ENCODE measurements around the gene RNASEH1.
"Not testable (repeated sequence)": the region's sequence is repeated elsewhere in the genome, so short reads cannot be mapped to it uniquely, and the experiment has no call there.

RNASEH1 gene

DNA sequence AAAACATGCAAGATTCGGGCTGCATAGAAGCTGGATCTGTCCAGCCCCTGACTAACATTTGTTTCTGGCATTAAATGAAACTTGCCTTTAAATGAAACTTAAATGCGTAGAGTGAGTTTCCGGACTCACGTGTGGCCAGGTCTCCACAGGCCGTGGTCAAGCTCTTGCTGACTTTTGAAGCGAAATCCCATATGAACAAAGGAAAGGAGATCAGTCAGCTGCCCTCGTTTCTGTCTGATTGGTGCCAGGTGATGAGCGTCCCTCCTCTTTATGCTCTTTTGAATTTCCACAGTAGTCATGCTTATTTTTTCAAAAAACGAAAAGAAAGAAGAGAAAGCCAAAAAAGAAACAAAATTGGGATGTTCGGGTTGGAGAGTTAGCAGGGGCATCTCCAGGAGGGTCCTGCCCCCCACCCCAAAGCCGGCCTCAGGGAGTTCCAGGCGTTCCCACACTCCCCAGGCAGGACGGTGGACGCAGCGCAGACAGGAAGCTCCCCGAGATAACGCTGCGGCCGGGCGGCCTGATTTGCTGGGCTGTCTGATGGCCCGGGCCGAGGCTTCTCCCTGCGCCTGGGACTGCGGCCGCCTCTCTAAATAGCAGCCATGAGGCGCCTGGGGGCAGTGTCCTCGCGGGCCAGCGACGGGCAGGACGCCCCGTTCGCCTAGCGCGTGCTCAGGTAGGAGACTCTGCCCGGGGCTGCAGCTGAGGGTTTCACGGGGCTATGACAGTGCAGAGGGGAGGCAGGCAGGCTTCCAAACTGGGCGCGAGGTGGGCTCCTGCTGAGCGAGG is 36.6 kb upstream of the RNASEH1 start, which contains the start of gene COLEC11:
TSS of gene COLEC11 (plus strand) at position 620 of the 789 bp plus-strand sequence. CDS start 9,229 bp downstream, outside the sequence.
- in situ Hi-C loops (cut with MboI; ENCODE audit: low sequenced_read_pairs): no loop called here

DNA sequence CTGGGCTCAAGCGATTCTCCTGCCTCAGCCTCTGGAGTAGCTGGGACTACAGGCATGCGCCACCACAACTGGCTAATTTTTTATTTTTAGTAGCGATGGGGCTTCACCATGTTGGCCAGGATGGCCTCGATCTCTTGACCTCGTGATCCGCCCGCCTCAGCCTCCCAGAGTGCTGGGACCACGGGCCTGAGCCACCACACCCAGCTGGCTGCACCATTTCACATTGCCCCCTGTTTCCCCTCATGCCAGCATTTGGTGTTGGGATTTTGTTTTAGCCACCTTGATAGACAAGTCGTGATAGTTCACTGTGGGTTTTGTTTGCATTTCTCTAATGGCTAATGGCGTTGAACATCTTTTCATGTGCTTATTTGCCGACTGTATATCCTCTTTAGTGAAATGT is 31.0 kb upstream of the RNASEH1 start:
- in situ Hi-C loops (cut with MboI; ENCODE audit: low sequenced_read_pairs): no loop called here

DNA sequence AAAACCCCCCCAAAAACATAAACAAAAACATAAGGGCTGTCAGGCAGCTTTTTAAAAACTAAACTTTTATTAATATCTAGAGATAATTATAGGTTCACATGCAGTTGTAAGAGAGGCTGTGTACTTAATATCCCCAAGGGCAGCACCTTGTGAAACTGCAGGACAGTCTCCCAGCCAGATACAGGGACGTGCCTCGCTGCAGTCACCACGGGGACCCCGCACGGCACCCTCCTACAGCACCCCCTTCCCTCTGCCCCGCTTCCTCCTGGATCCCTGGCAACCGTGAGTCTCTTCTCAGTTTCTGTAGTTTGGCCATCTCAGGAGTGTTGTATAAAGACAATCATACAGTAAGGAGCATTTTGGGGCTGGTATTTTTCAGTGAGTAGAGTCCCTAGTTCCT is 30.0 kb upstream of the RNASEH1 start:
- in situ Hi-C loops (cut with MboI; ENCODE audit: low sequenced_read_pairs): no loop called here

DNA sequence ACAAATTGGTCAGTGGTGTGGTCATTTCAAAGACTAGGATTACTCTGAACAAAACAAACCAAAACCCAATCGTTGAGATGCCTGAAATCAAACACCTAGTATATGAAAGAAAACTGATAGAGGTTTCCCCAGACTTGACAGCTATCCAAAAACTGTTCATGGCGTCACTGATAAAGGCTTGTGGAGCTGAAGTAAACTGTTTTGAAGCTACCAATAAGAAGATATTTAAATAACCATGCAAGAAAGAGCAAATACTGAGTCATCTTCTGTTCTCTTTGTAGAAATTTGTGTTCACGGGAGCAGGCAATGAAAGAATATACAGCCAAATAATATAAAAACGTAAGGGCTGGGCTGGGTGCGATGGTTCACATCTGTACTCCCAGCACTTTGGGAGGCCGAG is 29.3 kb upstream of the RNASEH1 start:
- in situ Hi-C loops (cut with MboI; ENCODE audit: low sequenced_read_pairs): no loop called here

DNA sequence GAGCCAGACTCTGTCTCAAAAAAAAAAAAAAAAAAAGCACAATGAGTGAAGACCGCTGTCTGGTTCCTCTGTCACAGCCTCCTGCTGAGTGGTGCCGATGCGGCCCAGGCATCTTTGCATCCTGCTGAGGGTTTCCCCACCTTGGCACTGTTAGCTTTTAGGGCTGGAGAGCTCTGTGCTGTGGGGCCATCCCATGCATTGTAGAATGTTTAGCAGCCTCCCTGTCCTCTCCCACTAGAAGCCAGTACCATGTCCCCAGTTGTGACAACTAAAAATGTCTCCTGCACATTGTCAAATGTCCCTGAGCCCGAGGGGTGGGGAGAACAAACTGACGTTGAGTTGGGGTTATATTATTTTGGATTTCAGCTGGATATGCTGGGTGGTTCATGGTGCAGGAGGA is 28.9 kb upstream of the RNASEH1 start:
- in situ Hi-C loops (cut with MboI; ENCODE audit: low sequenced_read_pairs): no loop called here

DNA sequence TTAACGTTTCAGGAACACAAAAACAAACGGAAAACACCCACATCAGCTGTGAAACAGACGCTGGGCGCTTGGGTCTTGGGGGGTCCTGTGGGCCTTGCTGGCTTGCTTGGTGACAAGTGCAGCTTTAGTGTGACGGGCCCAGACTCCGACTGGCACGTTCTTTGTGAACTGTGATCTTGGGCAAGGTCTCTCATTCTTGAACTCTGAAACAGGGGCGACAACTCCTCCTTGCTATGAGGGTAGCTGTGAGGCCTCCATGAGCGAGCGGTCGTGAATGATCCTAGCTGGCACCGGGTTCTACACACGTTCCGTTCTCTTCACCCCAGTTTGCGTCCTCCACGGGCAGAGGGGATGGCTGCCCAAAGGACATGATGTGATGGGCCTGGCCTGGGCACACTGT is 28.1 kb upstream of the RNASEH1 start:
- in situ Hi-C loops (cut with MboI; ENCODE audit: low sequenced_read_pairs): no loop called here

DNA sequence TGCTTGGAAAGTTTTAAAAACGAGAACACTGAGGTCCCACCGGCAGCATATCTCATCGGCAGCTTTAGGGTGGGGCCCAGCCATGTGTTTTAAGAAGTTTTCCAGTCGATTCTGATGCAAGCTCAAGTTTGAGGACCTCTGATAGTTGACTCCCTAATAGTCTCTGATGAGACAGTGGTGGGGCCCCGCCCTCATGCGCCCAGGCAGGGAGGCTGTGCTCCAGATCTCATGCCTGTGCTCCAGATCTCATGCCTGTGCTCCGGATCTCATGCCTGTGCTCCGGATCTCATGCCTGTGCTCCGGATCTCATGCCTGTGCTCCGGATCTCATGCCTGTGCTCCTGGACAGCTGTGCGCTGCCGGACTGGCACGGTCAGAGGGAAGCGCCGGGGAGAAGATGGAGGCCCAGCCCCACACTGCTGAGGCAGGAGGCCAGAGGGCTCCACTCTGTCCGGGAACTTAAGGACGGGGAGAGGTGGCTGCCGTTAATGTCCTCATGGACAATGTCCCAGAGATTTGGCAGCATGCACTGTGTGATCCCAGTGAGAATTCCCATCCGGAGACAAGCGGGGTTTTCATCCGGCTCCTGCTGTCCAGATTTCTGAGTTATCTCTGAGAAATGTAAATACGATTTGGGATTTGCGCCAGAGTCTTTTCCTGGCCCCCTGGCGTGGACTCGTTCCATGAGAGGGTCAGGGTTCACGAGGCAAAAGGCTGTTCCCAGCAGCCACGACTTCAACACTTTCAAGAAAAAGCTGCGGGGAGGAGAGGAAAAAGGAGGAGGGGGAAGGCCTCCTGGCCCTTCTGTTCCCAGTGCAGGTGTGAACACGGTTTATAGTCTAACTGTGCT is 27.4 kb upstream of the RNASEH1 start:
- in situ Hi-C loops (cut with MboI; ENCODE audit: low sequenced_read_pairs): no loop called here

DNA sequence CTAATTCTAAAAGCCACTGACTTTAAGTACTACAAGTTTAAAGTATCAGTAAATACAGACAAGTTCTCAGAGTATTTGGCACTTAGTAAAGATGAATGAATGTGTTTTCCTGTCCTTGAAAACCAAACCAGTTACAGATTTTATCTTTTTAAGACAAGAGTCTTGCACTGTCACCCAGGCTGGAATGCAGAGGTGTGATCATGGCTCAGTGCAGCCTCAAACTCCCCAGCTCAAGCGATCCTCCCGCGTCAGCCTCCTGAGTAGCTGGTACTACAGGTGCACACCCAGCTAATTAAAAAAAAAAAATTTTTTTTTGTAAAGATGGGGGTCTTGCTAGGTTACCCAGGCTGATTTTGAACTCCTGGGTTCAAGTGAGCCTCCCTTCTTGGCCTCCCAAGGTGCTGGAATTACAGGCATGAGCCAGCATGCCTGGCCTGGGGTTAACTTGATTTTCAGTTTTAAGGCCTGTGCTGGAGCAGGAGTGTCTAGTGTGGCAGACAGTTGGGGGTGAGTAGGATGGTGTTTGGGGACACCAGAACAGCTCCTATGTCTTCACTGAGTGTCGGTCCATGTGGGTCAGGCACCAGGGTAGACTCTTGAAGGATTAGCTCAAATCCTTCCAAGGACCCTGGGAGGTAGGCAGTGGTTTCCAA is 26.6 kb upstream of the RNASEH1 start:
- in situ Hi-C loops (cut with MboI; ENCODE audit: low sequenced_read_pairs): no loop called here

DNA sequence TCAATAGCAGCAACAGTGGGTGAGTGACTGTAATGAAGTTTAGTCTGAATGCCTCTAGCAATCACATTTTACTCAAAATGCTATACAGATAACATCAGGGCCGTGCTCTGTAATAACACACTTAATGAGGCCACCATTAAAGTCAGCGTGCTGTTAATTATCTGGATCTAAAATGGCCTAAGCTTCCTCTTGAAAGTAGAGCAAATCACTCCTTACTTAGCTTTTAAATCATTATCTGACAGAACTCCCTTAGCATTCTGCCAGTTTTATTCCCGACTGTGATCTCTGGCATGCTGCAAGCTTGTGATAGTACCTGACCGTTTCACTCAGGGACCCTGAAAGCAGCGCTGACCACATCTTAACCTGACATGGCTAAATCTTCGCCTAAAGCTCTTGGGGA is 25.9 kb upstream of the RNASEH1 start:
- in situ Hi-C loops (cut with MboI; ENCODE audit: low sequenced_read_pairs): no loop called here

DNA sequence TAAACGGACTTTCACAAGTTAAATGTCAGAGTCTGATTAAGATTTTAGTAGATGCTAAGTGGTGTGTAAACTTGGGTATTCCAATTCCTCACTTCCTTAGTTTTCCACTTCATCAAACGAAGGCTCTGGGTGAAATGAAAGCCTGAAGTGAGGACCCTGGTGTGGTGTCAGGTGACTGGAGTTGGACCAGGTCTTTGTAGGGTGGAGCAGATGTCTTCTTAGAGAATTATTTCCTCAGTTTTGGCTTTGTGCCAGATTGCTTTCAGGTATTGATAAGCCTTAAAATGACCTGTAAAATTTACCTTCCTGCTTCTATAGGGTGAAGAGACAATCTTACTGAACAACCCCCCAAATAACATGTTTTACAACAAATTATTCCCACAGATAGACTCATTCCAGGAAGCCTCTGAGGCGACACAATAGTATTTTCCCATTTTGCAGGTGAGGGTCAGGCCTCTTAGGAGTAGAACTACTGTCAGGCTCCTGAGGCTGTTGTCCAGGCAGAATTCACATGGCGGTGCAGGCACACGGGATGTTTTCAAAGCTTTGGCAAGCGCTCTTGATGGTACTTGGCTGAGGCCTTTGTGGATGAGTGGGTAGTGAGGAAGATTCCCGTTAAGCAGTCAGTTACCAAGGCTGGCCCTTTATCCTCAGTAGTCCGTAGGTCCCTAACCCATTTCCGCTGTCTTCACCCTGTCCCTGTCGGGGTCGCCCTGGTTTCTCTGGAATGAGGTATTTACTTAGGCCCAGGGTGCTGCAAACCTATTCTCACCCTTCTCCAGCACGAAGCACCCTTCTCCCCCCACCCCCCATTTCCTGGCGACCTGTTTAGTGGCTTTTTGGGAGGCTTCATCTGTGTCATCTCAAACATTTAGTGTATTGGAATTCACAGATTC is 23.5 kb upstream of the RNASEH1 start:
- in situ Hi-C loops (cut with MboI; ENCODE audit: low sequenced_read_pairs): no loop called here

DNA sequence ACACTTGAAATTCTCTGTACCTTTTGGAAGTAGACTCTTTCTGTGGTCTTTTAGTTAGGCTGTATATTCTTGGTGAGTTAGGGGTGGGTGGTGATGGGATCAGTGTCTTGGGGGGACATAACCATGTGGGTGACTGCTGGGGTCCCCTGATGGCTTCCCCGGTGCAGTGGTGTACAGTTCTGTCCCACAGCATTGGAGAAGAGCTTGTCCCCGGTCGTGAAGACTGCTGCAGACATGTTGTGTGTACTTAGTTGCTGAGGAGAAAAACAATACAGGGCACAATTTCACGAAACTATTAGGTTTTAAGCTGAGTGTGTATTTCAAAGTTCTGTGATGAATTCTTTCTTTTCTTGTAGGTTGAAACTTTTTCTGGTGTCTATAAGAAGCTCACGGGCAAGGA is 22.3 kb upstream of the RNASEH1 start:
- in situ Hi-C loops (cut with MboI; ENCODE audit: low sequenced_read_pairs): no loop called here

DNA sequence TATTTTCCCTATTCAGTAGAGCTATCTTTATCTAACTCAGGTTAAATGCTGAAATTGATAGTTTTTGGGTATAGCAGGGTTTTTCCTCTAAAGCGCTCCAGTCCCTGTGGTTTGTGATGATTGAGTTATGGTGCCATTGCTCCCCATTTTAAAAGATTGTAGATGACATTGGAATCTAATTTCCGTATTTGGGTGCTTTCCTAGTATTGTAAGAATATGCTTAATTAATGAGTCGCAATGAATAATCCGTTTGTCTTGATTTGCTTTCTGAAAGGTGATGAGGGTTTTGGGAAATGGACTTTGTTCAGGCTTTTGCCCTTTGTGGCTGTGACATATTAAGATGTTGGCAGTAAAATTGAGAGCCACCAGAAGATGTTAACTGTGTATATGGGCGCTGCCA is 20.9 kb upstream of the RNASEH1 start:
- in situ Hi-C loops (cut with MboI; ENCODE audit: low sequenced_read_pairs): no loop called here

DNA sequence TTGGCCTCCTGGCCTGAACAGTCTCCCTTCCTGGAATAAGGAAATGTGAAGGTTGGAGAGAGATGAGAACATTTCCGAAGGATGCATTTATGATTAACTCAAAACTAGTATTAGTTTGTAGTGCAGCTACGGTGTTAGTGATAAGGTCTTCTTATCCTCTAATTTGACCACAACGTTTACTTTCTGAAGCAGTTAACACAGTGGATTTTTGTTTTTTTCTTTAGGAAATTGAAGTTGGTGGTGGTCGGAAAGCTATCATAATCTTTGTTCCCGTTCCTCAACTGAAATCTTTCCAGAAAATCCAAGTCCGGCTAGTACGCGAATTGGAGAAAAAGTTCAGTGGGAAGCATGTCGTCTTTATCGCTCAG is 18.1 kb upstream of the RNASEH1 start:
- in situ Hi-C loops (cut with MboI; ENCODE audit: low sequenced_read_pairs): not testable (repeated sequence)

DNA sequence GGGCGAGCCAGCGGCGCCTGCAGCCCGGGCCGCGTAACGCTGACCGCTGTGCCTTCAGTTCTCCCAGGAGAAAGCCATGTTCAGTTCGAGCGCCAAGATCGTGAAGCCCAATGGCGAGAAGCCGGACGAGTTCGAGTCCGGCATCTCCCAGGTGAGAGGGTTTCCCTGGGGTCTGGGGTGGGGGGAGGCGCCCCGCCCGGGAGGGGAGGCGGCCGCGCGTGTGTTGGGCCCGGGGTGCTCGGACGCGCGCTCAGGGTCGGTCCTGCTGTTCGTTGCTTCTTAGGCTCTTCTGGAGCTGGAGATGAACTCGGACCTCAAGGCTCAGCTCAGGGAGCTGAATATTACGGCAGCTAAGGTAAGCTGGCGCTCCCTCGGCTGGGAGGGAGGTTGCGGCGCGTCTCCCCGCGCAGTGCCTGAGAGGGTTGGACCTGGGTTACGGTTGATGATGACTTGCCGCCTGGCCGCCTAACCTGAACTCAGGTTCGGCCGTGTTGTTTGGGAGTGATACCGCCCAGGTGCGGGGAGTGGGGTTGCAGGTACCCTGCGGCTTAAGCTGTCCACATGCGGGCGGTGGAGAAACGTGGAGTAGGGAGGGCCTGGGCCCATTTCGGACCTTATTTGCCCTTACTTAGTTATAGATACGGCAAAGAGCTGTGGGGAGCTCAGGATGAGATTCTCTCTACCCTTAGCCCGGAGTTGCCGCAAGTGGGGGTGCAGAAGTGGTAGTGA is 17.6 kb upstream of the RNASEH1 start:
- in situ Hi-C loops (cut with MboI; ENCODE audit: low sequenced_read_pairs): no loop called here

DNA sequence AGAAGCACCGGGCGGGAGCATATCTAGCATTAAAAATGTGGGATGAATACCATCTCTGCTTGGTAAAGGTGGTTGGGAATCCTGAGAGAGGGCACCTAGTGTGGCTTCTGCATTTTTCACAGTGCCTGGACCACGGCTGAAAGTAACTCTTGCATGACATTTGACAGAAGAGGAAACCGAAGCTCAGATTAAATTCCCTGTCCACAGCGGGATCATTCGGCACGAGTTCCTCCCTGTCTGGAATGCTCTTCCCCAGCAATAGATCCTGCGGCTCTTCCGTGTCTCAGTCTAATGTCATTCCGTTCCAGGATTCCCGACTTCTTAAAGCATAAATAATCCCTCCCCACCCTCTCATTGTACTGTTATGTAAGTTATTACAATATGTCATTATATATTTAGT is 16.0 kb upstream of the RNASEH1 start:
- in situ Hi-C loops (cut with MboI; ENCODE audit: low sequenced_read_pairs): no loop called here

DNA sequence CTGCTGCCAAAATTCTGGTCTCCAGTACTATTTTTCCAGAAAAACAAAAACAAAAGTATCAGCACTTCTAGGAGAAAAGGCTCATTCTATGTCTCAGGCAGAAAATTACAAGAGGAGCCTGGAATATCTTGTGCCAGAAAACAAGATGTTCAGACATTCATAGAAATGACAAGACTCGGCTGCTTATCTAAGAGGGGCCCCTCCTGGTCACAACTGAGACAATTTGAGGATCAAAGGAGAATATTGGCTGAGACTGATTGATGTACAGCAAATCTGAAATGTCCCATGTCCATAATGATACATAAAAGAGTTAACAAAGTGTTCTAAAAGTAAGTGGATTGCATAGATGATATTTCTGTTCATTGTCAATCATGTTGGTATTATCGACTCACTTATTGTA is 14.5 kb upstream of the RNASEH1 start:
- in situ Hi-C loops (cut with MboI; ENCODE audit: low sequenced_read_pairs): no loop called here

DNA sequence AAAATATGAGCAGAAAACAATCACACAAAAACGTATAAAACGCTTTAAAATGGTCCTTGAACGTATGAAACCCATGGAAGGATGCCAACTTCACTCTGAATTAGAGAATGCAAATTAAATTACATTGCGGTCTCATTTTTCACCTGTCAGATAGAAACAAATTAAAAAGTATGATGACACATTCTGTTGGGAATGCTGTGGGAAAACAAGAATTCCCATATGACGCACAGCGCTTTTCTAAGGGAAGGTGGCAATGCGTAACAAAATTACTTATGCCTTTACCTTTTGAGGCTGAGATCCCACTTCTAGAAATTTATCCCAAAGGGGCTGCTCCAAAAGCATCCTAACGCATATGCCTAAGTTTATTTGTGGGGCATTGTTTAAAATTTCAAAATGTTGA is 13.2 kb upstream of the RNASEH1 start:
- in situ Hi-C loops (cut with MboI; ENCODE audit: low sequenced_read_pairs): no loop called here

DNA sequence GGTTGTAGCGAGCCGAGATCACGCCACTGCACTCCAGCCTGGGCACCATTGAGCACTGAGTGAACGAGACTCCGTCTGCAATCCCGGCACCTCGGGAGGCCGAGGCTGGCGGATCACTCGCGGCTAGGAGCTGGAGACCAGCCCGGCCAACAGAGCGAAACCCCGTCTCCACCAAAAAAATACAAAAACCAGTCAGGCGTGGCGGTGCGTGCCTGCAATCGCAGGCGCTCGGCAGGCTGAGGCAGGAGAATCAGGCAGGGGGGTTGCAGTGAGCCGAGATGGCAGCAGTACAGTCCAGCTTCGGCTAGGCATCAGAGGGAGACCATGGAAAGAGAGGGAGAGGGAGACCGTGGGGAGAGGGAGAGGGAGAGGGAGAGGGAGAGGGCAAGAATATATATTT is 11.5 kb upstream of the RNASEH1 start:
- in situ Hi-C loops (cut with MboI; ENCODE audit: low sequenced_read_pairs): not testable (repeated sequence)

DNA sequence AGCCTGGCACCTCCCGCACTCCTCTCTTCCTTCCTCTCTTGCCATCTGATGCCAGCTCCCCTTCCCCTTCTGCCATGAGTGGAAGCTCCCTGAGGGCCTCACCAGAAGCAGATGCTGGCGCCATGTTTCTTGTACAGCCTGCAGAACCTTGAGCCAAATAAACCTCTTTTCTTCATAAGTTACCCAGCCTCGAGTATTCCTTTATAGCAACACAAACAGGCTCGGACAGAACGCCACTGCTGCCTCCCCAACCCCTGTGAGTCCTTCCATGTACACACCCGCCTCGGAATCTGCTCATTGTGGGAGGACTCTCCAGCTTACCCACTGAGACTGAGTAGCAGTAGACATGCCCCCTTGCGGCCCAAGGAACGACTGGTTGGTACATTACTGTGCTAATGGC is 8.7 kb upstream of the RNASEH1 start:
- in situ Hi-C loops (cut with MboI; ENCODE audit: low sequenced_read_pairs): no loop called here

DNA sequence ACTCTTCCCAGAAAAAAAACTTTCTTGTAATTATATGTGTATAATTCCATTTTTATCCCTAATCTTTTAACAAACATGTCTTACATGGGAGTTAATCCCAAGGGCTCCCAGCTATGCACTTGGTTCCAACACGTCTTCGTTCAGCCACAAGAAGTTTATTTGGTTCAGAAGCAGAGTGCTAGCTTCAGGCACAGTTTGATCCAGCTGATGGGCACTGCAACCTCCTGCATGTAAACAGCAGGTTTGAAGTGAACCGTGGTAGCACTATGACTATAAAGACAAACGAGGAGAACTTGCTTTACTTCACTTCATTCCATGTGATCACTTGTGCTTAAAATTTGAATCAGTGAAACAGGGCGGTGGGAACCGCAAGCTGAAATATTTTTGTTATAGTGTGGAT is 7.0 kb upstream of the RNASEH1 start:
- in situ Hi-C loops (cut with MboI; ENCODE audit: low sequenced_read_pairs): no loop called here

Measured in HL-60/S4 (cell line).